PFSK-1 (cell line): ENCODE results near the gene ACSL3.

Source experiments
- POLR2AphosphoS5 ChIP-seq: IDR thresholded peaks from 2 replicates; pipeline ENCODE4 v1.6.1; 2012; ENCODE audit warnings: low read depth, mild to moderate bottlenecking, control low read depth, low read length, moderate library complexity
- TAF1 ChIP-seq: IDR thresholded peaks from 2 replicates; pipeline ENCODE4 v1.6.1; 2012; ENCODE audit warnings: low read length, control low read depth, borderline replicate concordance; ENCODE audit not compliant: insufficient read depth

GRCh38 chr2:222942561-222942960, 81.7 kb downstream of the ACSL3 start:
- TF ChIP-seq TAF1 = no peak
- TF ChIP-seq POLR2AphosphoS5 = no peak
